ENCODE results near the gene PLAC8.

Gene PLAC8

GRCh38 chr4:83115000-83115399 lies 471 bp upstream of the PLAC8 start:
- ATAC-seq, result peak; percentile 20; the same call in 1 of the 3 replicates
- TF ChIP-seq OSR1 (CRISPR knock-in tag; IDR thresholded peaks at IDR 0.05), result no peak
- TF ChIP-seq GLIS3 (CRISPR knock-in tag; IDR thresholded peaks at IDR 0.05), result no peak
- TF ChIP-seq TSHZ2 (CRISPR knock-in tag; IDR thresholded peaks at IDR 0.05), result no peak
- no peak for TF ChIP-seq POU6F1 (CRISPR knock-in tag; IDR thresholded peaks at IDR 0.05; ENCODE audit: borderline replicate concordance, low read depth)
- no peak for TF ChIP-seq PPARA (CRISPR knock-in tag; IDR thresholded peaks at IDR 0.05; ENCODE audit: borderline replicate concordance)
- TF ChIP-seq ZNF70 (CRISPR knock-in tag; IDR thresholded peaks at IDR 0.05), result no peak
- no peak for TF ChIP-seq SNAI2 (CRISPR knock-in tag; IDR thresholded peaks at IDR 0.05)
- no peak for TF ChIP-seq PATZ1 (CRISPR knock-in tag; IDR thresholded peaks at IDR 0.05; ENCODE audit: borderline replicate concordance)
- TF ChIP-seq ZFP3 (CRISPR knock-in tag; IDR thresholded peaks at IDR 0.05), result no peak
- no peak for TF ChIP-seq CSDC2 (CRISPR knock-in tag; IDR thresholded peaks at IDR 0.05)
- no peak for TF ChIP-seq ZNF8 (CRISPR knock-in tag; IDR thresholded peaks at IDR 0.05)
- TF ChIP-seq BACH2 (CRISPR knock-in tag; IDR thresholded peaks at IDR 0.05; ENCODE audit: borderline replicate concordance), result no peak
- TF ChIP-seq TCF4 (CRISPR knock-in tag; IDR thresholded peaks at IDR 0.05; ENCODE audit: borderline replicate concordance), result no peak
- no peak for TF ChIP-seq ZFP30 (CRISPR knock-in tag; IDR thresholded peaks at IDR 0.05)
- no peak for TF ChIP-seq ZC3H10 (CRISPR knock-in tag; IDR thresholded peaks at IDR 0.05)
- TF ChIP-seq ZNF565 (CRISPR knock-in tag; conservative IDR thresholded peaks at IDR 0.05; ENCODE audit: low read depth), result no peak
- no peak for TF ChIP-seq TOX (CRISPR knock-in tag; IDR thresholded peaks at IDR 0.05; ENCODE audit: borderline replicate concordance)

- no peak; the same call in 2 of the 3 replicates for ATAC-seq
- no peak for TF ChIP-seq TSHZ2 (CRISPR knock-in tag; IDR thresholded peaks at IDR 0.05)
- TF ChIP-seq ISL1 (CRISPR knock-in tag; IDR thresholded peaks at IDR 0.05), result no peak
- no peak for TF ChIP-seq TOX (CRISPR knock-in tag; IDR thresholded peaks at IDR 0.05; ENCODE audit: borderline replicate concordance)
- no peak for TF ChIP-seq CREB5 (CRISPR knock-in tag; IDR thresholded peaks at IDR 0.05; ENCODE audit: low read depth)
- TF ChIP-seq SNAI2 (CRISPR knock-in tag; IDR thresholded peaks at IDR 0.05), result no peak
- no peak for TF ChIP-seq POU6F1 (CRISPR knock-in tag; IDR thresholded peaks at IDR 0.05; ENCODE audit: borderline replicate concordance, low read depth)
- TF ChIP-seq TCF4 (CRISPR knock-in tag; IDR thresholded peaks at IDR 0.05; ENCODE audit: borderline replicate concordance), result no peak
- no peak for TF ChIP-seq ZNF8 (CRISPR knock-in tag; IDR thresholded peaks at IDR 0.05)
- no peak for TF ChIP-seq ZNF70 (CRISPR knock-in tag; IDR thresholded peaks at IDR 0.05)
- TF ChIP-seq ZNF565 (CRISPR knock-in tag; conservative IDR thresholded peaks at IDR 0.05; ENCODE audit: low read depth), result no peak
- no peak for TF ChIP-seq GLIS3 (CRISPR knock-in tag; IDR thresholded peaks at IDR 0.05)
- no peak for TF ChIP-seq CSDC2 (CRISPR knock-in tag; IDR thresholded peaks at IDR 0.05)
- no peak for TF ChIP-seq ZFP30 (CRISPR knock-in tag; IDR thresholded peaks at IDR 0.05)
- no peak for TF ChIP-seq ZC3H10 (CRISPR knock-in tag; IDR thresholded peaks at IDR 0.05)
Measured at GRCh38 chr4:83113429-83113786, 1.1 kb downstream of the PLAC8 start.
